HEK293 (cell line): ENCODE results near the gene DAND5.

Experiments
- CTCF ChIA-PET: fragments of 350-600 bp; formaldehyde crosslinking; extraction: SDS; loops from one replicate; lab custom pipeline; 2021; ENCODE audit warnings: antibody characterized with exemption; lab: Yijun Ruan, JAX
- POLR2A ChIA-PET: fragments of 300-600 bp; formaldehyde crosslinking; extraction: SDS; loops from one replicate; lab custom pipeline; 2020; ENCODE audit warnings: antibody characterized with exemption, inconsistent platforms; lab: Yijun Ruan, JAX
- H3K27ac ChIP-seq: fragments of 200-500 bp; sonication (Bioruptor generic); 2 replicates; pipeline ENCODE4 v1.5.1; 2014; ENCODE audit warnings: low read depth, low read length, control low read depth, inconsistent platforms; ENCODE audit errors: extremely low read depth
- H3K36me3 ChIP-seq, 2 experiments: fragments of 200-500 bp in 1 of 2; sonication (Bioruptor generic) in 1 of 2; 1 replicate in 1 of 2; 2 replicates in 1 of 2; pipeline ENCODE4 v1.5.1; 2014 to 2017; ENCODE audit warnings: inconsistent platforms in 2 of 2, low read length in 2 of 2; ENCODE audit not compliant: control insufficient read depth in 2 of 2, insufficient read depth in 1 of 2
- H3K4me1 ChIP-seq: fragments of 200-500 bp; sonication (Bioruptor generic); 2 replicates; pipeline ENCODE4 v1.5.1; 2014; ENCODE audit warnings: mild to moderate bottlenecking, low read length, inconsistent platforms; ENCODE audit not compliant: control insufficient read depth, insufficient read depth
- H3K4me3 ChIP-seq: 2 replicates; pipeline ENCODE4 v1.5.1; 2011; ENCODE audit warnings: low read depth, mild to moderate bottlenecking, control low read depth, low read length, moderate library complexity
- H3K9me3 ChIP-seq: fragments of 200-500 bp; sonication (Bioruptor generic); 2 replicates; pipeline ENCODE4 v1.5.1; 2014; ENCODE audit warnings: low read depth, low read length, inconsistent platforms; ENCODE audit not compliant: control insufficient read depth, insufficient read depth
- AEBP2 ChIP-seq: fragments of 450-650 bp; formaldehyde crosslinking; IDR thresholded peaks from 2 replicates; pipeline ENCODE4 v1.5.1; 2016; ENCODE audit warnings: missing biosample characterization, missing genetic modification characterization, borderline replicate concordance
- EGR2 ChIP-seq: fragments of 450-650 bp; formaldehyde crosslinking; IDR thresholded peaks from 2 replicates; pipeline ENCODE4 v1.5.1; 2016; ENCODE audit warnings: low read depth, missing biosample characterization, missing genetic modification characterization
- KLF8 ChIP-seq: fragments of 450-650 bp; formaldehyde crosslinking; IDR thresholded peaks from 2 replicates; pipeline ENCODE4 v1.5.1; 2016; ENCODE audit warnings: missing biosample characterization, missing genetic modification characterization
- PRDM1 ChIP-seq: fragments of 450-650 bp; formaldehyde crosslinking; IDR thresholded peaks from 2 replicates; pipeline ENCODE4; 2016; ENCODE audit warnings: missing biosample characterization, missing genetic modification characterization
- PRDM6 ChIP-seq: fragments of 450-650 bp; formaldehyde crosslinking; IDR thresholded peaks from 2 replicates; pipeline ENCODE4 v1.5.1; 2017; ENCODE audit warnings: missing biosample characterization, missing genetic modification characterization
- SCRT1 ChIP-seq: fragments of 450-650 bp; formaldehyde crosslinking; IDR thresholded peaks from 2 replicates; pipeline ENCODE4 v1.5.1; 2016; ENCODE audit warnings: missing biosample characterization, missing genetic modification characterization, borderline replicate concordance
- TSHZ1 ChIP-seq: fragments of 450-650 bp; formaldehyde crosslinking; IDR thresholded peaks from 2 replicates; pipeline ENCODE4 v1.5.1; 2016; ENCODE audit warnings: missing biosample characterization, missing genetic modification characterization, borderline replicate concordance
- ZBTB17 ChIP-seq: fragments of 450-650 bp; formaldehyde crosslinking; IDR thresholded peaks from 2 replicates; pipeline ENCODE4 v1.5.1; 2016; ENCODE audit warnings: missing biosample characterization, missing genetic modification characterization
- ZBTB20 ChIP-seq: fragments of 450-650 bp; formaldehyde crosslinking; IDR thresholded peaks from 2 replicates; pipeline ENCODE4 v1.5.1; 2016; ENCODE audit warnings: missing biosample characterization, missing genetic modification characterization
- ZBTB6 ChIP-seq: fragments of 450-650 bp; formaldehyde crosslinking; IDR thresholded peaks from 2 replicates; pipeline ENCODE4 v1.5.1; 2017; ENCODE audit warnings: missing biosample characterization, missing genetic modification characterization
- ZFHX2 ChIP-seq: fragments of 450-650 bp; formaldehyde crosslinking; conservative IDR thresholded peaks from 2 replicates; pipeline ENCODE4 v1.5.1; 2016; ENCODE audit warnings: missing biosample characterization, missing genetic modification characterization
- ZNF148 ChIP-seq: fragments of 450-650 bp; formaldehyde crosslinking; IDR thresholded peaks from 2 replicates; pipeline ENCODE4 v1.5.0; 2017; ENCODE audit warnings: missing biosample characterization, missing genetic modification characterization, borderline replicate concordance
- ZNF366 ChIP-seq: fragments of 450-650 bp; formaldehyde crosslinking; conservative IDR thresholded peaks from 2 replicates; pipeline ENCODE4 v1.5.1; 2016; ENCODE audit warnings: missing biosample characterization, missing genetic modification characterization
- ZNF426 ChIP-seq: fragments of 450-650 bp; formaldehyde crosslinking; IDR thresholded peaks from 2 replicates; pipeline ENCODE4 v1.5.1; 2017; ENCODE audit warnings: missing biosample characterization, missing genetic modification characterization, mild to moderate bottlenecking, inconsistent platforms, moderate library complexity
- ZNF473 ChIP-seq: fragments of 450-650 bp; formaldehyde crosslinking; IDR thresholded peaks from 2 replicates; pipeline ENCODE4 v1.5.1; 2017; ENCODE audit warnings: missing biosample characterization, missing genetic modification characterization
- ZNF623 ChIP-seq: fragments of 450-650 bp; formaldehyde crosslinking; IDR thresholded peaks from 2 replicates; pipeline ENCODE4 v1.5.1; 2016; ENCODE audit warnings: missing biosample characterization, missing genetic modification characterization
- ZNF76 ChIP-seq: fragments of 450-650 bp; formaldehyde crosslinking; IDR thresholded peaks from 2 replicates; pipeline ENCODE4; 2016; ENCODE audit warnings: low read depth, missing biosample characterization, missing genetic modification characterization, borderline replicate concordance
- ZNF768 ChIP-seq: fragments of 450-650 bp; formaldehyde crosslinking; IDR thresholded peaks from 2 replicates; pipeline ENCODE4 v1.5.1; 2018; ENCODE audit warnings: missing biosample characterization, mild to moderate bottlenecking, missing genetic modification characterization
- ZNF777 ChIP-seq: fragments of 450-650 bp; formaldehyde crosslinking; IDR thresholded peaks from 2 replicates; pipeline ENCODE4 v1.5.1; 2017; ENCODE audit warnings: missing biosample characterization, missing genetic modification characterization, borderline replicate concordance
- ZNF792 ChIP-seq: fragments of 450-650 bp; formaldehyde crosslinking; IDR thresholded peaks from 2 replicates; pipeline ENCODE4 v1.5.1; 2016; ENCODE audit warnings: missing biosample characterization, missing genetic modification characterization
- ZSCAN16 ChIP-seq: fragments of 450-650 bp; formaldehyde crosslinking; IDR thresholded peaks from 2 replicates; pipeline ENCODE4 v1.5.1; 2016; ENCODE audit warnings: missing biosample characterization, missing genetic modification characterization

Gene DAND5

GRCh38 chr19:12967907-12968306 lies 1.5 kb upstream of the DAND5 start:
- peak; percentile 34; the same call in 1 of the 2 replicates for TF ChIP-seq ZNF768 (tag by site-specific recombination)
- TF ChIP-seq ZSCAN16 = no peak
- TF ChIP-seq, all 188 proteins: peak for 1
- CTCF ChIA-PET = interaction anchor here (0.6 to 3.2 kb wide), 11 partner anchors 9 to 1064 kb away, joined by 3 to 48 read pairs (median 4); partner anchors contain the start of genes GADD45GIP1 and IL27RA
- POLR2A ChIA-PET = interaction anchor here (1.3 kb wide), 1 partner anchor 10 kb away, joined by 4 read pairs; no protein-coding TSS in a partner anchor

GRCh38 chr19:12970070-12970820 lies 869 bp downstream of the DAND5 start:
- Histone ChIP-seq H3K4me3 (no peak overlapping the region), H3K9me3 (no peaks in the 10 kb centered on the region), H3K27ac (no peak overlapping the region), H3K4me1 (no peaks in the 10 kb centered on the region), H3K36me3 (no peaks in the 10 kb centered on the region)
- CTCF ChIA-PET = interaction anchor here (0.6 kb wide), 1 partner anchor 159 kb away, joined by 3 read pairs; no protein-coding TSS in a partner anchor
- POLR2A ChIA-PET = interaction anchor here (0.6 kb wide), 1 partner anchor 38 kb away, joined by 5 read pairs; no protein-coding TSS in a partner anchor
- no peak for TF ChIP-seq ZSCAN16
- peak; percentile 93 for TF ChIP-seq ZNF366
- TF ChIP-seq AEBP2 (tag by site-specific recombination) = no peak
- TF ChIP-seq SCRT1 (tag by site-specific recombination) = no peak
- TF ChIP-seq ZNF148 (tag by site-specific recombination) = no peak
- no peak for TF ChIP-seq ZNF777 (tag by site-specific recombination)
- no peak for TF ChIP-seq ZNF623 (tag by site-specific recombination)
- TF ChIP-seq ZNF473 (tag by site-specific recombination) = no peak
- TF ChIP-seq ZBTB17 (tag by site-specific recombination) = no peak
- TF ChIP-seq ZBTB6 (tag by site-specific recombination) = no peak
- no peak for TF ChIP-seq ZNF792 (tag by site-specific recombination)
- peak; percentile 97 for TF ChIP-seq PRDM1 (tag by site-specific recombination)
- TF ChIP-seq TSHZ1 (tag by site-specific recombination) = no peak
- TF ChIP-seq ZNF76 = no peak
- no peak for TF ChIP-seq KLF8 (tag by site-specific recombination)
- TF ChIP-seq ZFHX2 (tag by site-specific recombination) = peak; percentile 44; the same call in 1 of the 2 replicates
- no peak for TF ChIP-seq ZBTB20 (tag by site-specific recombination)
- TF ChIP-seq ZNF426 (tag by site-specific recombination) = no peak
- peak; percentile 70 for TF ChIP-seq EGR2 (tag by site-specific recombination)
- no peak for TF ChIP-seq PRDM6

More at GRCh38 chr19:12967907-12968306, 1.5 kb upstream of the DAND5 start:
- Histone ChIP-seq H3K36me3 (no peaks in the 10 kb centered on the region), H3K4me3 (no peak overlapping the region), H3K9me3 (no peaks in the 10 kb centered on the region), H3K4me1 (no peaks in the 10 kb centered on the region), H3K27ac (no peak overlapping the region)
